ENCODE results near the gene RAB8B.

DNA sequence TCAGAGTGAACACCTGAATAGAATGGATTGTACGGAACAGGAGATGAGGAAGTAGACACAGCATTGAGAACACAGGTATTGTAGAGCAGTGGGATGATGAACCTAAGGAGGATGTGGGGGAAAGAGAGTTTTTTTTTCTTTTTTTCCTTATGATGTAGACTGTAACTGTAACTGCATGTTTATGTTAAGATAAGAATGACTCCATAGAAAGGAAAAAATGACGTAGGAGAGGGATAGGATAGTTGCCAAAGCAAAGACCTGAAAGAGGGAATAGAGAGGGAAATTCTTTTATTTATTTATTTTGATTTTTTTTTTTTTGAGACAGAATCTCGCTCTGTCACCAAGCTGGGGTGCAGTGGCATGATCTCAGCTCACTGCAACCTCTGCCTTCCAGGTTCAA, 121.2 kb downstream of the RAB8B start:
- TF ChIP-seq, protein P1, sequence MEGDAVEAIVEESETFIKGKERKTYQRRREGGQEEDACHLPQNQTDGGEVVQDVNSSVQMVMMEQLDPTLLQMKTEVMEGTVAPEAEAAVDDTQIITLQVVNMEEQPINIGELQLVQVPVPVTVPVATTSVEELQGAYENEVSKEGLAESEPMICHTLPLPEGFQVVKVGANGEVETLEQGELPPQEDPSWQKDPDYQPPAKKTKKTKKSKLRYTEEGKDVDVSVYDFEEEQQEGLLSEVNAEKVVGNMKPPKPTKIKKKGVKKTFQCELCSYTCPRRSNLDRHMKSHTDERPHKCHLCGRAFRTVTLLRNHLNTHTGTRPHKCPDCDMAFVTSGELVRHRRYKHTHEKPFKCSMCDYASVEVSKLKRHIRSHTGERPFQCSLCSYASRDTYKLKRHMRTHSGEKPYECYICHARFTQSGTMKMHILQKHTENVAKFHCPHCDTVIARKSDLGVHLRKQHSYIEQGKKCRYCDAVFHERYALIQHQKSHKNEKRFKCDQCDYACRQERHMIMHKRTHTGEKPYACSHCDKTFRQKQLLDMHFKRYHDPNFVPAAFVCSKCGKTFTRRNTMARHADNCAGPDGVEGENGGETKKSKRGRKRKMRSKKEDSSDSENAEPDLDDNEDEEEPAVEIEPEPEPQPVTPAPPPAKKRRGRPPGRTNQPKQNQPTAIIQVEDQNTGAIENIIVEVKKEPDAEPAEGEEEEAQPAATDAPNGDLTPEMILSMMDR (IDR thresholded peaks at IDR 0.05): no peak
- TF ChIP-seq POLR2A (IDR thresholded peaks at IDR 0.05): no peak
- TF ChIP-seq POLR2AphosphoS5 (IDR thresholded peaks at IDR 0.05): no peak
- TF ChIP-seq EP300 (IDR thresholded peaks at IDR 0.05): no peak

Measured in suprapubic skin (tissue), 4 donors.